ENCODE results near the gene CCDC91. TPM values are rescaled to one million over a fixed set of nuclear protein-coding genes. Genes with fewer than 3 reads are reported as not detected.

CCDC91 gene
- total RNA-seq, 4 donors from 2014 or later = 48.6 to 95.3 (median 52.1) TPM

DNA sequence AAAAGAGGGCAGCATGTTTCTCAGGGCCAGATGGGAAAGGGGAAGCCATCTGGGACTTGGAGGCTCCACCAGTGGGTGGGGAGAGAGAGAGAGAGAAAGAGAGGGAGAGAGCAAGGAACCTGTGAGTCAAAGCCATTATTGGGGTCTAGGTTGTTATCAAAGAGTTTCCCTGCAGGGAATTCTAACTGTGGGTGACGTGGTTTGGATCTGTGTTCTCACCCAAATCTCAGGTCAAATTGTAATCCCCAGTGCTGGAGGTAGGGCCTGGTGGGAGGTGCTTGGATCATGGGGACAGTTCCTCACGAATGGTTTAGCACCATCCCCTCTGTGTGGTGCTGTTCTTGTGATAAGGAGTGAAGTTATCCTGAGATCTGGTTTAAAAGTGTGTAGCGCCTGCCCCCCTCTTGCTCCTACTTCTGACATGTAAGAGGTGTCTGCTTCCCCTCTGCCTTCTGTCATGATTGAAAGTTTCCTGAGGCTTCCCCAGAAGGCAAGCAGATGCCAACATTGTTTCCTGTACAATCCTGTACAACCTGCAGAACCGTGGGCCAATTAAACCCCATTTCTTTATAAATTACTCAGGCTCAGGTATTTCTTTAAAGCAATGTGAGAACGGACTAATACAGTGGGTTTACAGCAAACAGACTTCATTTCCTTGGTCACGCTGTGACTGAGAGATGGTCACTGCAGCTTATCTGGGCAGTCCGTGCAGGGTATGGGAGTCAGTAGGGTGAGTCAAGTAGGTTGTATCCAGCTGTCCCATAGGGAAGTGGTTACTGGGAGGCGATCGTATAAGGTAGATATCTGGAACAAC, 52.4 kb downstream of the CCDC91 start:
- no peak for TF ChIP-seq CTCF (IDR thresholded peaks at IDR 0.05; ENCODE audit: low read depth)

GRCh38 chr12:28243310-28243633, 53.0 kb downstream of the CCDC91 start:
- TF ChIP-seq CTCF (IDR thresholded peaks at IDR 0.05; ENCODE audit: low read depth) = no peak

DNA sequence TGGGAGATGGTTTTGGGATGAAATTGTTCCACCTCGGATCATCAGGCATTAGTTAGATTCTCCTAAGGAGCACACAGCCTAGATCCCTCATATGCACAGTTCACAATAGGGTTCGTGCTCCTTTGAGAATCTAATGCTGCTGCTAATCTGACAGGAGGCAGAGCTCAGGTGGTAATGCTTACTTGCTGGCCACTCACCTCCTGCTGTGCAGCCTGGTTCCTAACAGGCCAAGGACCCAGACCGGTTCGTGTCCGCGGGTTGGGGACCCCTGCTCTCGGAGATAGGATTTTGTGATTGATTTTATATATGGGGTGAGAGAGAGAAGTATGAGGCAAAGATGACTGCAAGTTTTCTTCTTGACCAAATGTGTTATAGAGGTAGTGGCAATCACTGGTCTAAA, 57.5 kb downstream of the CCDC91 start:
- no peak for TF ChIP-seq CTCF (IDR thresholded peaks at IDR 0.05; ENCODE audit: low read depth)

GRCh38 chr12:28248555-28249145, 58.4 kb downstream of the CCDC91 start:
- no peak for TF ChIP-seq CTCF (IDR thresholded peaks at IDR 0.05; ENCODE audit: low read depth)

GRCh38 chr12:28253161-28253641, 62.9 kb downstream of the CCDC91 start:
- no peak for TF ChIP-seq CTCF (IDR thresholded peaks at IDR 0.05; ENCODE audit: low read depth)

DNA sequence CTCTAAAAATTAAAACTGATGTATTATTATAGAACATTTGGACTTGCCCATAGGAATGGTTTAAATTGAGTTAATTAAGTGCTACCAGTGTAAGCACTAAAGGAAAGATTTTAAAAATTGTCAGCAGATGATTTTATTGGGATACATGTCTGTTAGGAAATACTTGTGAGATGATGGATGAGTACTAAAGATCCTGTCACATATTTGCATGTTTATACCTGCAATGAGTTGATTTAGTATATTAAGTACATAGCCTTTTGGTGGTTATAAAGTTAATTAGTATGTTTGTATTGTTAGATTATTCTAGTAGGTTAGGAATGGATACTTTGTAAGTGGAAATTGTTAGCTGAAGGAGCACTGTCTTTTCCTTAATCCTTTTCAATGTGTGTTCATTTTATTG, 67.2 kb downstream of the CCDC91 start:
- TF ChIP-seq CTCF (IDR thresholded peaks at IDR 0.05; ENCODE audit: low read depth) = no peak

GRCh38 chr12:28258998-28259397, 68.7 kb downstream of the CCDC91 start:
- TF ChIP-seq CTCF (IDR thresholded peaks at IDR 0.05; ENCODE audit: low read depth) = no peak

Measured in subcutaneous adipose tissue (tissue), 4 donors.